Duodenal mucosa (tissue), 2 donors: Measurements from ENCODE around the gene ZBTB38.

ENCODE experiments used
- H3K27ac ChIP-seq: one replicate; pipeline ENCODE4 v1.7.0; 2013; ENCODE audit warnings: low read depth, low read length
- H3K27me3 ChIP-seq, 2 donors: one replicate each; pipeline ENCODE4 v1.7.0; 2013; ENCODE audit warnings: low read length in 2 of 2, control low read depth in 1 of 2; ENCODE audit not compliant: insufficient read depth in 2 of 2, control insufficient read depth in 1 of 2
- H3K36me3 ChIP-seq, 2 donors: one replicate each; pipeline ENCODE4 v1.7.0; 2013; ENCODE audit warnings: low read length in 2 of 2, control low read depth in 1 of 2; ENCODE audit not compliant: insufficient read depth in 2 of 2, control insufficient read depth in 1 of 2
- H3K4me1 ChIP-seq, 2 donors: one replicate each; pipeline ENCODE4 v1.7.0; 2013; ENCODE audit warnings: low read length in 2 of 2, control low read depth in 1 of 2; ENCODE audit not compliant: insufficient read depth in 2 of 2, control insufficient read depth in 1 of 2
- H3K4me3 ChIP-seq, 2 donors: one replicate each; pipeline ENCODE4 v1.7.0; 2013; ENCODE audit warnings: low read length in 2 of 2, low read depth in 1 of 2
- H3K9ac ChIP-seq, 2 donors: one replicate each; pipeline ENCODE4 v1.7.0; 2013; ENCODE audit warnings: low read length in 2 of 2, low read depth in 1 of 2
- H3K9me3 ChIP-seq, 2 donors: one replicate each; pipeline ENCODE4 v1.7.0; 2013; ENCODE audit warnings: low read length in 2 of 2, control low read depth in 1 of 2; ENCODE audit not compliant: control insufficient read depth in 1 of 2

ZBTB38 gene

DNA sequence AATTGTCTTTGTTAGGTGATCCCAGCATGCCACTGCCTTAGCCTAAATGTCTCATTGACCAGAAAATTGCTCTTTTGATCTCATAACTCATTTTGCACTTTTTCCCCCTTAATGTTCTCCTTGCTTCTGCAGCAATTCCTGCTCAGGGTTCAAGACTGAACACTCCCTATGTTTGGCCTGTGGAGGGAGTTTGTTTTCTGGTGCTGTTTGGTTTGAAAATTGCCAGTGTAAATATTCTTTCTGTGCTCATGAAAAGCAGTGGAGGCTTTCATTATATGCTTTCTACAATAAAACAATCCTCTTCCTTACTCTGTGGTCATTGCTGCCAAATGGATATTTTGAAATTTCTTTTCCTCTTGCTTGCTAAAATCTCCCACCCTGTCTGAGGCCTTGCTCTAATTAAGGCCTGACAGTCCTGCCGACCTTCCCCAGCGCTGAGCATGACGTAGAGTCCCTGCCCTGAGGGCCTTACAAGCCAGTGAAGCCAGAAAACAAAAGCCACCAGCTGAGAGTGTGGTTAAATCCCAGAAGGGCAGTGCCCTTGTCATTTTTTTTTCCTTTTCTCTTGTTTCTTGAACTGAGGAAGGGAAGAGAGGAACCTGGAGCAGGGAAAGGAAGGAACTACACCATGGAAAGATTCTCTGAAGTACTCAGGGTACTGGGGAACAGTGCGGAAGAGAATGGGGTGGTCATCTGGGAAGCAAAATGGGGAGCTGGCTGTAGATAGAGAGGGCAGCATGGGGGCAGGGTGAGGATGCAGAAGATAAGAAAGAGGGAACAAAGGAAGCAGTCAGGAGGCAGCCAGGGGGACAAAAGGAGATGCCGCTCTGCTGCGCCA is 24.8 kb downstream of the ZBTB38 start:
- peaks cover 9 to 41% of the 10 kb centered on the region in 2 donors for H3K36me3 ChIP-seq
- H3K27me3 ChIP-seq: no peaks in the 10 kb centered on the region
- H3K9ac ChIP-seq: no peak overlapping the region
- H3K27ac ChIP-seq: no peak overlapping the region
- H3K9me3 ChIP-seq: peaks cover 6 to 7% of the 10 kb centered on the region in 2 donors
- no peak overlapping the region for H3K4me3 ChIP-seq
- peaks cover 0 to 2% of the 10 kb centered on the region in 2 donors for H3K4me1 ChIP-seq

DNA sequence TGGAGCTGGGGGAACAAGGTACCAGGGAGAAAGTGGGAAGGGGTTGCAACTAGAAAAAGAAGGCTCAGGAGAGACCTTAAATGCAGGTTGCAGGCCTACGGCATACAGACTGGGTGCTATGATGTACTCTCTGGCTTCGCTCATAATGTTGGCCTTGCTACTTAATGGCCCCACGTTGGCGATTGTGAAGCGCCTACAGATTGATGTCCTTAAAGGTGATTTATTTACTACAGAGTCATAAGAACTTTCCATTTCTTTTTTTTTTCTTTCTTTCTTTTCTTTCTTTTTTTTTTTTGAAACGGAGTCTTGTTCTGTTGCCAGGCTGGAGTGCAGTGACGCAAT is 25.4 kb downstream of the ZBTB38 start:
- H3K9ac ChIP-seq: no peak overlapping the region
- peaks cover 0 to 2% of the 10 kb centered on the region in 2 donors for H3K4me1 ChIP-seq
- no peak overlapping the region for H3K27ac ChIP-seq
- H3K9me3 ChIP-seq: peaks cover 6 to 7% of the 10 kb centered on the region in 2 donors
- H3K27me3 ChIP-seq: no peaks in the 10 kb centered on the region
- peaks cover 9 to 41% of the 10 kb centered on the region in 2 donors for H3K36me3 ChIP-seq
- no peak overlapping the region for H3K4me3 ChIP-seq

DNA sequence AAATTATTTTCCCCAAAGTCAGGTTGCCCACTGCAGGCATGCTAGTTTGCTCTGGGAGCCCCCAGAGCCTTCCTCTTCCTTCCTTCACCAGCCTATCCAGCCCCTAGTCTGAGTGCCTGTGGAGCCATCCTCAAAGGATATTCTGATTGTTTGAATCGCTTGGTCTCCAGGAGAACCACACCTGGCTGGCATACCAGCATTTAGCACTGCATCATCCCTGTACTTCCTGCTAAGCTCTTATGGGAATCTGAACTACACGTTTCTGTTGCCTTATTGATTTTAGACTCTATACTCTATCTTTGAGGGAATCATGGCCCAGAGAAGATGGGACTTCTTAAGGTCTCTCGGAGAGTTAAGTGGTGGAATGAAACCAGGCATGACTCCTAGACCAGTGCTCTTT is 26.3 kb downstream of the ZBTB38 start:
- H3K27ac ChIP-seq: no peak overlapping the region
- no peak overlapping the region for H3K4me3 ChIP-seq
- peaks cover 9 to 41% of the 10 kb centered on the region in 2 donors for H3K36me3 ChIP-seq
- no peaks in the 10 kb centered on the region for H3K27me3 ChIP-seq
- H3K9ac ChIP-seq: no peak overlapping the region
- H3K9me3 ChIP-seq: peaks cover 6 to 7% of the 10 kb centered on the region in 2 donors
- H3K4me1 ChIP-seq: peaks cover 0 to 2% of the 10 kb centered on the region in 2 donors

DNA sequence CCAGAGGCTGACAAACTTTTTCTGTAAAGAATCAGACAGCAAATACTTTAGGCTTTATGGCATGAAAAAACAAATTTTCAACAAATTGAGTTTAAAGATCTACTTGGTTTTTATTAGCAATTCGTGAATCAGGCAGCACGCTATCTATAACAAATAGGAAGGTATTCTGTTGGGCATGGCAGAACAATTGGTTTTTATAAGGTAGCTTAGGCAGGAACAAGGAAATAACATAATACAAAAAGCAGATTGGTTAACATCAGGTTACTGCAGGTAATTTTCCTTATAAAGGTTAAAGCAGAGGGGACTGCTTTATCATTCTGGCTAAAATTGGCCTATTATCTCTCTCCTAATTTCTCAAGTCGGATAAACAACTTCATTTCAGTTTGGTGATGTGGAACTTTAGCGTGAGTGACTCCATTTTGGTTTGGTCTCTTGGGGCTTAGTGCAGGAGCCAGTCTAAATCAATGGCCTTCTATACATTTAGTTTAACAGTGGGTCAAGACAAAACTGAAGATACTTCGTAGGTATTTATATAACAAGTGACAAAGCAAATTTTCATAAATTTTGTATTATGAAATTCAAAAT is 26.8 kb downstream of the ZBTB38 start:
- Histone ChIP-seq H3K27ac (no peak overlapping the region), H3K9me3 (peaks cover 6 to 7% of the 10 kb centered on the region in 2 donors), H3K27me3 (no peaks in the 10 kb centered on the region), H3K4me3 (no peak overlapping the region), H3K36me3 (peaks cover 9 to 41% of the 10 kb centered on the region in 2 donors), H3K9ac (no peak overlapping the region), H3K4me1 (peaks cover 3 to 5% of the 10 kb centered on the region in 2 donors)

DNA sequence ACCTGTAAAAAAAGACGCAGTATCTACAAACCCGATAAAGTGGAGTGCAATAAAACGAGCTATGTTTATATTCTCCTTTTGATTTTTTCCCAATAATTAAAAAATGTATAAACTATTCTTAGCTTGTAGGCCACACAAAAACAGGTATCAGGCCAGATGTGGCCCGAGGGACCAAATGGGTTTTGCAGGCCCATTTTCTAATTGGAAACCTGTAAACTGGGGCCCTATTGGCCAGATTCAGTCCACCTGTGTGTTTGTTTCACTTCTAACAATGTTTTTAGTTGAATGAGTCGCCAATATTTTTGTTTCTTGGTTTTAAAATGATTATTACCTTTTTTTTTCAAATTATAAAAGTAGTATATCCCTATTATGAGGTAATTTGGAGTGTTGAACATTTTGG is 29.7 kb downstream of the ZBTB38 start:
- Histone ChIP-seq H3K4me3 (no peak overlapping the region), H3K9me3 (peaks cover 6 to 7% of the 10 kb centered on the region in 2 donors), H3K36me3 (peaks cover 6 to 32% of the 10 kb centered on the region in 2 donors), H3K27ac (no peak overlapping the region), H3K9ac (no peak overlapping the region), H3K4me1 (peaks cover 19 to 24% of the 10 kb centered on the region in 2 donors), H3K27me3 (no peaks in the 10 kb centered on the region)

DNA sequence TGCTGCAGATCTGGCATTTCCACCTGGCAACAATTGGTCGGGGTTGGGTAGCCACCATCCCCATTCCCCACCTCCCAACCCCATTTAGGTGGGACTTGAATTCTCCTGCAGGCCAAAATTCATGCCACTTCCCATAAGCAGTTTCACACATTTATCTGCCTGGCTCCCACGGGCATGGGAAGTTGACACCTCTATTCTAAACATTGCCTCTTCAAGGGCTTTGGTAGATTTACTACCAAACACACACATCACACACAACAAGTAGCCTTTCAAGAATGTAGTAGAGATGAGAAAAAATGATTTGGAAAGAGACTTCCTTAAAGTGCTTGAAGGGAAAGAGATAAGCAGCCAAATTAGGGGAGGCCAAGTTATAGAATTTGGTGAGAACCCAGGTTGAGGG is 30.9 kb downstream of the ZBTB38 start:
- Histone ChIP-seq H3K9ac (no peak overlapping the region), H3K27ac (no peak overlapping the region)

DNA sequence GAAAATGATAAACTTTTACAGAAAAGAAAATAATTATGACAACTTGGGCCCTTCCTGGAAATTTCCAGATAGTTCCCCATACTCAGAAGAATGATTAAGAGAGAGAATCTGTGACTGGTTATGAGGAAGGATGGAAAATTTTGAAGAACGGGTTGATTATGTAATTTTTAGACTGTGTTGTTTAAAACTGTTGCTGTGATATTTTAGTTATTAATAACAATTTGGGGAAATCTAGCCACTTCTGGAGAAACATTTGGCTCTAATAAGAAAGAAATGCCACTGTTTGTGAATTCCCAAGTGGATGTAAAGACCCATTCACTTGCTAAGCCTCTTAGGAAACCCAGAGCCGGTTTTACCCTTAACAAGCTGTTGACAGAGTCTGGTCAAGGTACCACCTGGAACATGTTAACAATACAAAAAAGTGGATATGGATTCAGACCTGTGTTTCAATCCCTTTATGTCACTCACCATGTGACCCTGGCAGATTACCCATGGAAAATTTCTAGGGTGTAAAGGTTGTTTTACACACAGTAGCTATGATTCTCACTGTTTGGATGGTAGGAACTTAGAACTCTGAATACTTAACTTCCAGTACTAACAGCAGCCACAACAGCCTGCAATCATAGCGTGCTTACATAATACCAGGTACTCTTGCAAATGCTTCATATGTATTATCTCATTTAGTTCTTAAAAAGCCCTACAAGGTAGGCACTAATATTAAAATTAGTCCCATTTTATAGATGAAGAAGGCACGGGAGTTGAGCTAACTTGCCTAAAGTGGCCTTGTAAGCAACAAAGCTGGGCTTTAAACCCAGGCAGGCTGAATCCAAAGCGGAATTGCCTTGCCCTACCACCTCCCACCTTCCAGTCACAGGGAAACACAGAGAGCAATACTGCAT is 32.0 kb downstream of the ZBTB38 start:
- Histone ChIP-seq H3K4me1 (peaks cover 24 to 47% of the 10 kb centered on the region in 2 donors), H3K27me3 (no peaks in the 10 kb centered on the region), H3K9me3 (peaks cover 6 to 7% of the 10 kb centered on the region in 2 donors), H3K36me3 (peaks cover 17 to 40% of the 10 kb centered on the region in 2 donors), H3K4me3 (peak overlapping the region in 1 of 2 donors; percentile 12), H3K27ac (peak overlapping the region; percentile 13), H3K9ac (peak overlapping the region; percentile 4 to 52)

More for the DNA sequence above, 30.9 kb downstream of the ZBTB38 start:
- H3K9me3 ChIP-seq: peaks cover 6 to 7% of the 10 kb centered on the region in 2 donors
- H3K4me3 ChIP-seq: no peak overlapping the region
- H3K4me1 ChIP-seq: peaks cover 19 to 36% of the 10 kb centered on the region in 2 donors
- no peaks in the 10 kb centered on the region for H3K27me3 ChIP-seq
- H3K36me3 ChIP-seq: peaks cover 12 to 30% of the 10 kb centered on the region in 2 donors

DNA sequence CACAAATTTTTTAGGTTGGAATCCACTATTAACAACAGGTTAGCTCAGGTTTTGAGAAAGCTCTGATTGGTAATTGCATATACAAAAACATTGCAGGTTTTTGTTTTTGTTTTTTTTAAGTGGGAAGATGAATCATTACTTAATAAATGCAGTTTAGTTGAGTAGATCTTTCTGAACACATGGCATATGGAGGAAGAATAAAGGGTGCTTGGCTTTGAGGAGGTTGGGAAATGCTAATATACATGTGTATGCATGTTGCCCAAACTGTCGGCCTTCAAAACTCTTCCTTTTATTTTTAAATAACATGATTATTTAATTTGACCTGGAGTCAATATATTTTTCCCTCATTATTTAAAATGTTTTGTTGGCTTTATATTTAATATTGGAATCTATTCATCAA is 32.8 kb downstream of the ZBTB38 start:
- Histone ChIP-seq H3K27ac (no peak overlapping the region), H3K4me1 (peaks cover 24 to 52% of the 10 kb centered on the region in 2 donors), H3K4me3 (no peak overlapping the region), H3K36me3 (peaks cover 17 to 42% of the 10 kb centered on the region in 2 donors), H3K9me3 (peaks cover 5 to 6% of the 10 kb centered on the region in 2 donors), H3K27me3 (no peaks in the 10 kb centered on the region), H3K9ac (peak overlapping the region in 1 of 2 donors; percentile 52)

DNA sequence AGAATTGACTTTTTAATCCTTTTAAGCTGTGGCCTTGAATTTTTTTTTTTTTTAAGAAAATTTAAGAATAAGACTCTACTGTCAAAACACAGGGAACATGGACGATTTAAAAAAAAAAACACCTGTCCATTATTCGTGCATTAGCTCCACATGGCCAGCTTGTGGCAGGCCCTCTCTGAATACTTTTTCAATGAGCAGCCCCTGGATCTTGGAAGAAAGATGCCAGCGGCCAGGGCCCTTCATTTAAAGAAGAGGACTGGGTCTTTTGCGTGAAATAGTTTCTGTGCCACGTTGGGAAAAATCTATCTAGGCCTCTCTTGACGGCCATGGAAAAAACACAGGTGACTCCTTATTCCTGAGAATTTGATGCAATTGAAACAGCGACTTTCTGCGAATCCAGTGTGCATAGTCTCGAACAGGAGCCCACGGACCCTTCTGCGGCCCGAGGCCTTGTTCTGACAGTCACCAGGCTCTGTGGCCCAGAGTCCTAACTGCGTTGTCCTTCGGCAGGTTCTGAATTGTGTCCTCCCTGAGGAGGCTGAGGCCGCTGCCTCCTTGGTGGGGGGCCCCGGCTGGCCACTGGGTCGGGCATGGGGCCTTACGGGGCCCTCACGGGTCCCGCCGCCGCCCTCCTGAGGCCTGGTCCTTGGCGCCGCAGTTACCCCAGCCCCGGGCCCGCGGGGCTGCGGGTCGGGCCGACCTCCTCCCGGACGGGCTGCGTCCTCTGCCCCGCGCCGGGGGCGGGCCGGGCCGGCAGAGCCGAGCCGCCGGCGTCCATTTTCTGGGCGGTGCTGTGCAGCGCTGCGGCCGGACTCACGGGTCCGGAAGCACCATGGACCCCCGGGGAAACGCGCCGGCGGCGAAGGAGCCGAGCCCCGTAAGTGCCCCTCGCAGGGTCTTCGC is 33.5 kb downstream of the ZBTB38 start:
- H3K27me3 ChIP-seq: no peaks in the 10 kb centered on the region
- peaks cover 15 to 42% of the 10 kb centered on the region in 2 donors for H3K36me3 ChIP-seq
- peaks cover 0 to 2% of the 10 kb centered on the region in 2 donors for H3K9me3 ChIP-seq
- H3K9ac ChIP-seq: peak overlapping the region; percentile 82 to 85
- peak overlapping the region; percentile 77 to 83 for H3K4me3 ChIP-seq
- H3K27ac ChIP-seq: peak overlapping the region; percentile 85
- peaks cover 24 to 55% of the 10 kb centered on the region in 2 donors for H3K4me1 ChIP-seq
